COLO668 (cell line): ENCODE measurements around the gene PLEKHN1.
"Not testable (repeated sequence)": the region's sequence is repeated elsewhere in the genome, so short reads cannot be mapped to it uniquely, and the experiment has no call there.

Experiments
- DNase-seq: peaks from one replicate; lab custom pipeline; 2025; ENCODE audit not compliant: unreplicated experiment; lab: John Stamatoyannopoulos, UW

Gene PLEKHN1

GRCh38 chr1:942411-942821 is 23.9 kb upstream of the PLEKHN1 start:
- peak; percentile 59 for DNase-seq

- DNase-seq = no peak
Measured at GRCh38 chr1:942864-943533, 23.3 kb upstream of the PLEKHN1 start.

- no peak for DNase-seq
Measured at GRCh38 chr1:943545-944340, 22.5 kb upstream of the PLEKHN1 start.

- DNase-seq = no peak
Measured at GRCh38 chr1:944341-945325, 21.6 kb upstream of the PLEKHN1 start.

- no peak for DNase-seq
Measured at GRCh38 chr1:945688-946556, 20.4 kb upstream of the PLEKHN1 start.

DNA sequence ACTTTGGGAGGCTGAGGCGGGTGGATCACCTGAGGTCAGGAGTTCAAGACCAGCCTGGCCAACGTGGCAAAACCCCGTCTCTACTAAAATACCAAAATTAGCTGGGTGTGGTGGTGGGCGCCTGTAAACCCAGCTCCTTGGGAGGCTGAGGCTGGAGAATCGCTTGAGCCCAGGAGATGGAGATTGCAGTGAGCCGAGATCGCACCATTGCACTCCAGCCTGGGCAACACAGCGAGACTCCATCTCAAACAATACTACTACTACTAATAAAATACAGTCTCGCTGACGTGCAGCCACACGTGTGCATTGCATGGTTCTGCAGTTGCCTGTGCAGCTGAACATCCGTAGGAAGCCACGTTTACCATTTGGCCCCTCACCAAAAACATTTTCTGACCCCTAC is 19.5 kb upstream of the PLEKHN1 start:
- DNase-seq = not testable (repeated sequence)

DNA sequence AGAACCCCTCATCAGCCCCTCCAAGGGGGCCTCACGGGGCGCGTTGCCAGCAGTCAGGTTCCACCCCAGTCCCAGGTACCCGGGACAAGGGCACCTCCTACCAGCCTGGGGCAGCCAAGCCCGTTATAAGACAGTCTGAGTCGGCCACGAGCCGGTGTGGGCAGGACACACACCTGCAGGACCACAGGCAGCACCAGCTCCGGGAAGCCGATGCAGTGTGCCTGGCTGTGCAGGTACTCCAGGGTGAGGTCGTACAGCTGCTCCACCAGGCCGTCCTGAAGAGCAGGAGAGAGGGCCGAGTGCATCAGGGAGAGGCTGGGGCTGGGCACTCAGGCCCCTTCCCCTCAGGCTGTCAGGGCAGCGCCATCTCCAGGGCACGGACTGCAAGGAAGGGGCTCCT is 18.3 kb upstream of the PLEKHN1 start:
- DNase-seq = no peak

DNA sequence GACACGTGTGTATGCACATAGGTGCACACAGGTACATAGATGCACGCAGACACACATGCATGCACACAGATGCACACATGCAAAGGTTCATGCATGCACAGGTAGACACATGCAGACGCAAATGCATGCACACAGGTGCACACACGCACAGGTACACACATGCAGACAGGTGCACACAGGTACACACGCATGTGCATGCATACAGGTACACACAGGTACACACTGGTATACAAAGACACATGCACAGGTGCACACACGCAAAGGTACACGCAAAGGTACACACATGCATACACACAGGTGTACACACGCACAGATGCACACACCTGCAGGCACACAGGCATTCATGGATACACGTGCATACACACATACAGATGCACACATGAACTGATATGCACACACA is 16.0 kb upstream of the PLEKHN1 start:
- no peak for DNase-seq

DNA sequence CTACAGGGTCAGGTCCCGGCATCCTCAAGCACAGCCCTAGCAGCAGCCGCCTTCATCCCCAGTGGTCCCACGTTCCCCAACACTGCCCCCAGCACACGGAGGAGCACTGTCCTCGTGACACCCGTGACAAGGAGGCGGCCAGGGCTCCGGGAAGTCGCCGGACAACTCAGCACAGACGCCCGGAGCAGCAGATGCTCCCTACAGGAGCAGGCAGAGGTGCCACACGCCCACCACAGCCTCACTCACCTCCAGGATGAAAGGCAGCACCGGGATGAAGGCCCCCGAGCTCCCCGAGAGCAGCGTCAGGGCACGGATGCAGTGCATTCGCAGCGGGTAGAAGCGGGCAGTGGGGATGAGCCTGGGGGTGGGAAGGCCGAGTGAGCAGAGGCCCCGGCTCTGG is 15.4 kb upstream of the PLEKHN1 start:
- no peak for DNase-seq

- no peak for DNase-seq
Measured at GRCh38 chr1:951364-951763, 14.9 kb upstream of the PLEKHN1 start.

GRCh38 chr1:952201-952600 is 14.1 kb upstream of the PLEKHN1 start:
- no peak for DNase-seq

- no peak for DNase-seq
Measured at GRCh38 chr1:952603-953002, 13.7 kb upstream of the PLEKHN1 start.

DNA sequence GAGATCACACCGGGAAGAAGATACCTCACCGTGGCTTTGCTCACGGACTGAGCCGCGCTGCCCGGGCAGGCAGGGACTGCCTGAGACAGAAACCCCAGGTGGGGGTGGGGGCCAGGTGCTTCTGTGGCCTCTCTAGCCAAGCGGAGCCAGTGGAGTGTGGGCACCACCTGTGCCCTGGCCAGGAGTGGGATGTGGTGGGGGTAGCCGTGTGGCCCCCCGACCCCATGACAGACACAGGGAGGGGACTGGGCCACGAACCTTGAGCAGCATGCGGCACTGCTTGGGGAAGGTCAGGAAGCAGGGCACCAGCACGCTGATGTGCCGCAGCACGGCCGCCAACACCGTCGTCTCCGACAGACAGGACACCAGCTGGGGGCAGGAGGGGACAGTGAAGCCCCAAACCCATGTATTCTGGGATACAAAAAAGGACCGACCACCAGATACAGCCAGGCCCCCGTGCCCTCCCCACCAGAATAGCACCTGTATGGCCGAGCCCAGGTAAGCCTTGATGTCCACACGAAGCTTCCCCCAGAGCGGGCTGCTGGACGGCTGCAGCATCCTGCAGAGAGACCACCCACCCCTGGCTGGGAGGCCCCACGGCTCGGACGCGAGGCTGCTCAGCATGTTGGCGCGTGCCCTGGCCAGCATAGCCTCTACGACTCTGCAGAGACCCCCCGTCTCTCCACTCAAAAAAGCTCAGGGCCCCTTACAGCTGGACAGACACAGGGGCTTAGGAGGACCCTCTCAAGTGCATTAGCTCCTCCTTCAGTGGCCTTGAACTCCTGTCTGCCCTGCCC is 12.6 kb upstream of the PLEKHN1 start:
- no peak for DNase-seq

- DNase-seq = no peak
Measured at GRCh38 chr1:954927-955326, 11.4 kb upstream of the PLEKHN1 start.

DNA sequence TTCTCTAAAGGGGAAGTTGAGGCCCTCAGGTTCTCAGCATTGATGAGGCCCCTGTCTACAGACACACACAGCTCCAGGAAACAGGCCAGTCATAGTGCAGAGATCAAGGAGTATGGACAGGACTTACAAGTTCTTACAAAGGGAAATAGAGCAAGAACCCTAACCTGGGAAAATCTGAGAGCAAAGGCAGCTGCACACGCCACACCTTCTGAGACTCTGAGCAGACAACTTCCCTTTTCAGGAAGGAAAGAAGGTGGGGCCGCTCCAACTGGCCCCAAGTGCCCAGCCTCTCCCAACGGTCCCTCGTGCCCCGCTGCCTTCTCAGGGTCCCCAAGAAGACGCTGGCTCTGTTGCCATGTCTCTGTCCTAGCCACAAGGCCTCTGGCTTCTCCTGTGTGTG is 10.8 kb upstream of the PLEKHN1 start:
- no peak for DNase-seq

- no peak for DNase-seq
Measured at GRCh38 chr1:956636-957035, 9.6 kb upstream of the PLEKHN1 start.

DNA sequence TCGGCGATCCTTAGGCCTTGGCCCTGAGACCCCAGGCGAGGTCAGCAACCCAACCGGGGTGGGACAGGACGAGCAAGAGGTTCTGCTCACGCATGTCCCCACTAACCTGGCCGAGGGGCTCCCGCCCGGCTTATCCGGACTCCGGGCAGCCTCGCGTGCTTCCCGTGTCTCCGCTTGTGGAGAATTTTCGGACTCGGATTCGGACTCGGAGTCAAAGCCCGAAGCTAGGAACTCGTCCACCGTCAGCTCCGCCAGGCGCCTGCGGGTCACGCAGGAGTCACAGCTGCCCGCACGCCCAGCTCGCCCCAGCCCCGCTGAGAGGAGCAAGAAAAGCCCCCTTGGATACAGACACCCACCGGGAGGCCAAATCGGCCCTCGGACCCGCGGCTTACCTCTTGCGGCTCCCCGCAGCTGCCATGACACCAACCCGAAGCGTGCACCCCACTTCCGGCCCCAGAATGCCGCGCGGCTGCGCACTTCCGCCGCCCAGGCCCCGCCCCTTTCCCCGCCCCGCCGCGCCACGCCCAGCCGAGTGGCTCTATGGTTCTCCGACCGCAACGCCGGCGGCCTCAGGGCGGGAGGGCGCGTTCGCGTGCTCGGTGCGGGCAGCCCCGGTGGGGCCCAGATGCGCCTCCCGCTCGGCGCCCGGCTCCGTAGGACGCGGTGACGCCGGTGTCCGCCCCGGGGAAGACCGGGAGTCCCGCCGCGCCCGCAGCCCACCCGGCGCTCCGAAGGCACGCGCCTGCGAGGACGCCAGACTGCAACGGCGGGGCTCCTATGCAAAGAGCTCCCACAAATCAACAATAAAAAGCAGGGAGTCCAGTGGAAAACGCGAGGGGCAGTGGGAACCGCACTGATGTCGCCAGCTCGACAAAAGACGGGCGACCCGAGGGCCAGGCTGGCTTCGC is 7.2 kb upstream of the PLEKHN1 start, which contains the start of gene NOC2L:
Gene NOC2L, minus strand, starts transcription at position 434 of the 908 bp plus-strand sequence. Its CDS starts 16 bp downstream, at position 418.
- peak; percentile 98 for DNase-seq

GRCh38 chr1:959731-960362 is 6.4 kb upstream of the PLEKHN1 start:
- DNase-seq = no peak
